ENCODE data around the gene UBASH3A. TPM values are rescaled to one million over a fixed set of nuclear protein-coding genes. Genes with fewer than 3 reads are reported as not detected.

The UBASH3A gene
- total RNA-seq, 1 experiment from 2014 or later, result not detected

DNA sequence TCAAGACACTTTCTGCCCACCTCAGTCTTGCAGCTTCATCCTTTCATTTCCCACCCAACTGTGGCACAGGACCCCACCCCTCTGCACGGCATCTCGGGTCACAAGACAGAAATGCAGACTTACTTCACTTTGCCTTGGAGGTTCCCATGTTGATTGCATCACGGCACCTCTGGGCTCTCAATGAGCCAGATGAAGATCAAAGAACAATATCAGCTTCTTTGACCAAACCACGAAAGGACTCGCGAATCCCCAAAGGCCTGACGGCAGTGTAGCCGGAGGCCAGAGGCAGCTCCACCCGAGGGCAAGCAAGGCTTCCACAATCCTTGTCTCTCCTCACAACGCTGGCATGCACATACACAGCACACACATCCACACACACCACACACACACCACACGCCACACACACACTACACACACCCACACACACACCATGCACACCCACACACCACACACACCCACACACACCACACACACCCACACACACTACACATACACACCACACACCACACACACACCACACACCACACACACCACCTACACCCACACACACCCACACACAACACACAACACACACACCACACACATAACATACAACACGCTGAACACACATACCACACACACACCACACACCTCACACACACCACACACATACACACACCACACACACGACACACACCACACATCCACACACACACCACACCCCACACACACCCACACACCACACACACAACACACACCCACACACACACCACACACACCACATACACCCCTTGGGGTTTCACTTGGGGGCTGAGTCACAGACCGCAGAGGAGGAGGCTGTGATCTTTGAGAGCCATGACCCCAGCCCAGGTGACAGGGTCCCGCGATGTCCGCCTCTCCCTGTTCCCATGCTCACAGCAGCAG lies 35.8 kb downstream of the UBASH3A start:
- H3K9me3 Mint-ChIP-seq (ENCODE audit: low read depth, unreplicated experiment), result peaks cover 2% of the 10 kb centered on the region
- H3K27me3 Mint-ChIP-seq (ENCODE audit: unreplicated experiment), result peaks cover 36% of the 10 kb centered on the region
- no peak overlapping the region for H3K27ac Mint-ChIP-seq (ENCODE audit: unreplicated experiment)
- CTCF ChIA-PET, result no interaction called here
- peaks cover 9% of the 10 kb centered on the region for H3K4me1 Mint-ChIP-seq (ENCODE audit: low read depth, unreplicated experiment)
- H3K36me3 Mint-ChIP-seq (ENCODE audit: insufficient read depth, unreplicated experiment), result no peaks in the 10 kb centered on the region
- BruUV-seq (replicated peaks), result no TSS peak
- no peak overlapping the region for H3K4me3 Mint-ChIP-seq (ENCODE audit: low read depth, unreplicated experiment)
- DNase-seq, result no peak
- intact Hi-C loops (cut with micrococcal nuclease; ENCODE audit: unreplicated experiment), result loop anchor here (10.0 kb wide), 1 partner anchor 55 kb away; no protein-coding TSS in a partner anchor
- TF ChIP-seq, protein P1, sequence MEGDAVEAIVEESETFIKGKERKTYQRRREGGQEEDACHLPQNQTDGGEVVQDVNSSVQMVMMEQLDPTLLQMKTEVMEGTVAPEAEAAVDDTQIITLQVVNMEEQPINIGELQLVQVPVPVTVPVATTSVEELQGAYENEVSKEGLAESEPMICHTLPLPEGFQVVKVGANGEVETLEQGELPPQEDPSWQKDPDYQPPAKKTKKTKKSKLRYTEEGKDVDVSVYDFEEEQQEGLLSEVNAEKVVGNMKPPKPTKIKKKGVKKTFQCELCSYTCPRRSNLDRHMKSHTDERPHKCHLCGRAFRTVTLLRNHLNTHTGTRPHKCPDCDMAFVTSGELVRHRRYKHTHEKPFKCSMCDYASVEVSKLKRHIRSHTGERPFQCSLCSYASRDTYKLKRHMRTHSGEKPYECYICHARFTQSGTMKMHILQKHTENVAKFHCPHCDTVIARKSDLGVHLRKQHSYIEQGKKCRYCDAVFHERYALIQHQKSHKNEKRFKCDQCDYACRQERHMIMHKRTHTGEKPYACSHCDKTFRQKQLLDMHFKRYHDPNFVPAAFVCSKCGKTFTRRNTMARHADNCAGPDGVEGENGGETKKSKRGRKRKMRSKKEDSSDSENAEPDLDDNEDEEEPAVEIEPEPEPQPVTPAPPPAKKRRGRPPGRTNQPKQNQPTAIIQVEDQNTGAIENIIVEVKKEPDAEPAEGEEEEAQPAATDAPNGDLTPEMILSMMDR (IDR thresholded peaks at IDR 0.05; ENCODE audit: unreplicated experiment), result no peak

DNA sequence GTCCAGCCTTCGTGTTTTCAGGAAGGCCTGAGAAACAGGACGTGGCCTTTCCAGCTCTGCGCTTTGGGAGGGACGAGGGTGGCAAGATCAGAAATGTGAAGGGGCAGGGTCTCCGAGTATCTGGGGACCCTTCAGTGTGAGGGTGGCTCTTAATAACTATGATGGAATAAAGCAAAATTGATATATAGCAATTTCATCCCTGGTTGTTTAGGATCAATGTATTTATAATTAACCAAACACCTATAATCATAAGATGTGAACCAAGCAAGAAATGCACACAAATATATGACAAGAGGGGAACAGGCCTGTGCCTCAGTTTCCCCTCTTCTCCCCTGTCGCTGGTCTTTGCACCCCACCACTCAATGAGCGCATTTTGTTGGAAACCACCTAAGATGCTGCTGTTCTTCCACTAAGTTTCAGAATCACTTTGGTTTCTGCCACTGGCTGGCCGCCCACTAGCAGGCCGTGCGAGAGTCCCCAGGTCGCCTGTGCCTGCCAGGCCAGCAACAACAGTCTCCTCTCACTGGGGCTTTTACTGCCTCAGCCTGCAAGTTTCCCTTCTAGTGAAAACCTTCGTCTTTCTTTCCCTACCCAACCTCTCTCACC lies 36.6 kb downstream of the UBASH3A start:
- Mint-ChIP-seq H3K36me3 (ENCODE audit: insufficient read depth, unreplicated experiment) (no peaks in the 10 kb centered on the region), H3K9me3 (ENCODE audit: low read depth, unreplicated experiment) (peaks cover 2% of the 10 kb centered on the region), H3K27me3 (ENCODE audit: unreplicated experiment) (peaks cover 36% of the 10 kb centered on the region), H3K4me3 (ENCODE audit: low read depth, unreplicated experiment) (no peak overlapping the region), H3K4me1 (ENCODE audit: low read depth, unreplicated experiment) (peaks cover 2% of the 10 kb centered on the region), H3K27ac (ENCODE audit: unreplicated experiment) (no peak overlapping the region)
- DNase-seq, result no peak
- no TSS peak for BruUV-seq (replicated peaks)
- CTCF ChIA-PET, result no interaction called here
- TF ChIP-seq, protein P1 (IDR thresholded peaks at IDR 0.05; ENCODE audit: unreplicated experiment), result no peak
- intact Hi-C loops (cut with micrococcal nuclease; ENCODE audit: unreplicated experiment), result no loop called here

DNA sequence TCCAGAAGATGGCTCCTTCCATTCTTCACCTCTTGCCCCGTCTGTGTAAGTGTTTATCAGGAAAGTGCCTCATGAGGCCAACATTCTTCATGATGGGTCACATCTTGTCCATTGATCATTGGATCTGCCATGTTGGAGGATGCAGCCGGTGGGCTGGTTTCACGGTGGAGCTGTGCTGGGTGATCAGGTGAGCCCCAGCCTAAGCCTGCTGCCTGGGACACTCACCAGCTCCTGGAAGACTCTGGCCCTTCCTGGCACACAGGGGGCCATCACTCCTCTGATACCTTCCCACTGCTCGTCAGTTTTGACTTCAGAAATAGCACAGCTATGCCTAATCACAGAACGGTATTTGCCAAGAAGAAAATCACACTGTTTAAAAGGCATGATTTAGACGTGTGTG lies 38.3 kb downstream of the UBASH3A start:
- Mint-ChIP-seq H3K27me3 (ENCODE audit: unreplicated experiment) (peaks cover 49% of the 10 kb centered on the region), H3K36me3 (ENCODE audit: insufficient read depth, unreplicated experiment) (no peaks in the 10 kb centered on the region), H3K4me3 (ENCODE audit: low read depth, unreplicated experiment) (no peak overlapping the region), H3K9me3 (ENCODE audit: low read depth, unreplicated experiment) (peaks cover 2% of the 10 kb centered on the region), H3K27ac (ENCODE audit: unreplicated experiment) (no peak overlapping the region), H3K4me1 (ENCODE audit: low read depth, unreplicated experiment) (no peaks in the 10 kb centered on the region)
- intact Hi-C loops (cut with micrococcal nuclease; ENCODE audit: unreplicated experiment), result no loop called here
- TF ChIP-seq, protein P1 (IDR thresholded peaks at IDR 0.05; ENCODE audit: unreplicated experiment), result no peak
- DNase-seq, result no peak
- no TSS peak for BruUV-seq (replicated peaks)
- CTCF ChIA-PET, result no interaction called here

DNA sequence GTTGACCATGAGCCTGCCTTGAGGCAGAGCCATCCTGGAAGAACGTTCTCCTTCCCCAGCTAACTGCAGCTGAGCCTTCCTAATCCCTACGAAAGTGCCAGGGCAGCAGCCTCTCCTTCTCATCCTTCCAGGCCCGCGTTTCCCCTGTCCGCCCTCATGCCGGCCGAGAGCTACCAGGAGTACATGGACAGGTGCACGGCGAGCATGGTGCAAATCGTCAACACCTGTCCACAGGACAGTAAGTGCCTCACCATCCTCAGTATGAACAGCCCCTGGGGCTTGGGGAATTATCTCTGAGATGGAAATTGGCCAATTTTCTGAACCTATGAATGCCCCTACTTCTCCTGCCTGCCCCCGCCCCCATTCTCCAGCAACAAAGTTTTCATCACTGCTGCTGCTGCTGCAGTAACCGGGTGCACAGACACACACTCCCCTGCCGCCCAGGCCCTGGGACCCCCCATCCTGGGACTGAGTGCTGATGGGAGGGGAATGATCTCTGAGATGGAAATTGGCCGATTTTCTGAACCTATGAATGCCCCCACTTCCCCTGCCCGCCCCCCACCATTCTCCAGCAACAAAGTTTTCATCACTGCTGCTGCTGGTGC lies 39.6 kb downstream of the UBASH3A start:
- CTCF ChIA-PET, result no interaction called here
- TF ChIP-seq, protein P1 (IDR thresholded peaks at IDR 0.05; ENCODE audit: unreplicated experiment), result no peak
- DNase-seq, result no peak
- H3K4me3 Mint-ChIP-seq (ENCODE audit: low read depth, unreplicated experiment), result no peak overlapping the region
- intact Hi-C loops (cut with micrococcal nuclease; ENCODE audit: unreplicated experiment), result no loop called here
- no peaks in the 10 kb centered on the region for H3K36me3 Mint-ChIP-seq (ENCODE audit: insufficient read depth, unreplicated experiment)
- H3K9me3 Mint-ChIP-seq (ENCODE audit: low read depth, unreplicated experiment), result peaks cover 2% of the 10 kb centered on the region
- H3K27me3 Mint-ChIP-seq (ENCODE audit: unreplicated experiment), result peaks cover 41% of the 10 kb centered on the region
- BruUV-seq (replicated peaks), result no TSS peak
- no peak overlapping the region for H3K27ac Mint-ChIP-seq (ENCODE audit: unreplicated experiment)
- no peaks in the 10 kb centered on the region for H3K4me1 Mint-ChIP-seq (ENCODE audit: low read depth, unreplicated experiment)
